HG03039 (cell line): ENCODE measurements around the gene ARHGAP15.
"Not testable (repeated sequence)": the region's sequence is repeated elsewhere in the genome, so short reads cannot be mapped to it uniquely, and the experiment has no call there.

Experiments used
- ATAC-seq: cut with Tn5 transposase; IDR thresholded peaks from one replicate; pipeline ENCODE4 v1.9.1; 2021; ENCODE audit warnings: mild to moderate bottlenecking, moderate library complexity; ENCODE audit not compliant: unreplicated experiment

ARHGAP15 gene

GRCh38 chr2:143519521-143519920 lies 390.3 kb downstream of the ARHGAP15 start:
- ATAC-seq, result no peak

GRCh38 chr2:143521396-143521795 lies 392.2 kb downstream of the ARHGAP15 start:
- no peak for ATAC-seq

GRCh38 chr2:143522699-143523098 lies 393.5 kb downstream of the ARHGAP15 start:
- no peak for ATAC-seq

DNA sequence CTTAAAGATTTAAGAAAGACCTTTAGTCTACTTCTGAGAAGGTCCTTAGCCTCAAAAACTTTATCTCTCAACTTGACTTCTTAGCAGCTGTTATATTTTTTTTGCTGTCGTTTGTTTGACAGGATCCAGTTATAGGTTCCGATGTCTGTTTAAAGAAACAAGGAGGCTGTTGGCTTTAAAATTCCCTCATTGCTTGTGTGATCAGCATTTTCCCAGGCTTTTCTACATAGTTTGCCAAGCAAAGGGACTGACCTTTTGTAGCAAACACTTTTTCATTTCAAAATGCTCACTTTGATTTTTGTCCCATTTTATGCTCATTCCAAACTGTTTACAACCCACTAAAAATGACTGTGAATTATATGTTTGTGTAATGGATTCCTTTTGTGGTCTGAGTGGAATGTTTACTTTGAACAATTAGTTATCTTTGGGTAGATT lies 394.9 kb downstream of the ARHGAP15 start:
- no peak for ATAC-seq

- no peak for ATAC-seq
Observed at GRCh38 chr2:143524559-143525401, 395.6 kb downstream of the ARHGAP15 start.

DNA sequence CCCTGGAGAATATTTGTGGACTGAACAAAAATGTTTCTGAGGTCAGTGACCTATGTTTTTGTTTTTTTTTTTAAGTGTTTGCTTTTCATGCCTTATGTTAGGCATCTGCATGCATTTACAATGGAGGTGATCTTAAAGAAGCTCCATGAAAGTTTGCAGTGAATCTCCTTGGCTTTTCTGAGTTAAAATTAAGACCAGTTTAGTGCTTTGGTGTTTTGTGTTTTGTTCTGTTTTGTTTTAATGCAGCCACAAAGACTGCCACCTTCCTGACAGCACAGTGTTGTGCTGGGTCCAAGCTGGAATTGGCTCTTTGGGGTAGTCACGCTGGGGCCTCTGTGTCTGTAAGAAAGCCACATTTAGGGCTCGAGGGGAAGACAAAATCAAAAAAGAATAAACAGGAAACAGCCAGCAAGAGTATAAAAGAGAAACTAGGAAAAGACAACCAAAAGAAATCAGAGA lies 396.2 kb downstream of the ARHGAP15 start:
- no peak for ATAC-seq

DNA sequence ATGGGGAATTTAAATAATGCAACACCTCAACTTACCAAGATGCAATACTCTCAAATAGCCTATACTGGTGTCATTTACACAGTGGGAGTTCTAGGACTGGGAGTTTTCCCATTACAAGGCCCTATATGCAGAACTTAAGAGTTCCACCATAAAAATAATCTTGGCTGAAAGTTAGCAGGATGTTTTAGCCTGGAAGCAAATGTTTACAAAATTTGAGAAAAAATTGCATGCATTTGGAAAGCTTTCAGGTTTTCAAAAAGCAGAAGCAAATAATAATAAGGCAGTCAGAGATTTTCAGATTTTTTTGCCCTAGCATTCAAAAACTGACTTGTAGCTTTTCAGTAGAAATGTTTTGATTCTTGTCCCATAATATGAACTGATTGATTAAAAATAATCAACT lies 397.3 kb downstream of the ARHGAP15 start:
- no peak for ATAC-seq

GRCh38 chr2:143528021-143528420 lies 398.8 kb downstream of the ARHGAP15 start:
- no peak for ATAC-seq

DNA sequence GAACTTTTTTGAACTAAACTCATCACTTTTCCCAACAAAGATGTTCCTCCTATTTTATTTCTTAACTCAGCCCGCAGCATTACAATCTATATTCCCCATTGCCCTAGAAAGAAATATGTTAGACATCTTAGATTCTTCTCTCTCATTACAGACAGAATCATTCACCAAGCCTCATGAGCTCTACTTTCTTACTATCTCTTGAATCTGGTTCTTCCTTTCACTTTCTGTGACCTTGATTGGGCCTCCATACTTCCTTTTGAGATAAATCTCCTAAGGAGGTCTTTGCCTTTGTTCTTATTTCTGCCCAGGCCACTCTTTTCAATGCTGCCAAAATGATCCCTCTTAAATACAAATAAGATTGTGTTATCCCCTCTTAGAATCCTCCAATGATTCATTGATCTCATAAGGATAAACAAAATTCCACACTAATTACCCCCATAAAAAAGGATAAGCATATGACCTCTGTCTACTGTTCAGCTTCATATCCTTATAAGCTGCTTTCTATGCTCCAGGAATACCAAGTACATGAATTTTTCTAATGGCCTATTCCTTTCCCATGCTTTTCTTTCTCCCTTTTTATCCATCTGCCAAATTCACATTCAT lies 400.0 kb downstream of the ARHGAP15 start:
- no peak for ATAC-seq

DNA sequence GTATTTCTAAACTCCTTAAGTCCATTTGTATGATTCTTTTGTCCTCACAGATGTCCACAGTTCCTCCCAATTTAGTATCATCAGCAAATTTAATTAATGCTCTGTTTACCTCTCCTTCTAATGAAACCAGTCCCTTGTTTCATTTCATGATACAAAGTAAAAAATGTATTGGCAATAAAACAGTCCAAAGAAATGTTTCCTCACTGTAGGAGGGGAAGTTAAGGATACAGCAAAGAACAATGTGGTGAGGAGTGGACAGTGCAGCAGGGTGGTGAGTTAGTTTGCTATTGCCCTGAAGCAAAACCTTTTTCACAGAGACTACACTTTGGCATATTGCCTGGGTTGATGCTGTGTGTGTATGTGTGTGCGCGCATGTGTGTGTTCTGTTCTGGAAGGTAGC lies 401.5 kb downstream of the ARHGAP15 start:
- ATAC-seq, result no peak

GRCh38 chr2:143532061-143532460 lies 402.8 kb downstream of the ARHGAP15 start:
- ATAC-seq, result no peak

- ATAC-seq, result no peak
Observed at GRCh38 chr2:143533846-143534245, 404.6 kb downstream of the ARHGAP15 start.

DNA sequence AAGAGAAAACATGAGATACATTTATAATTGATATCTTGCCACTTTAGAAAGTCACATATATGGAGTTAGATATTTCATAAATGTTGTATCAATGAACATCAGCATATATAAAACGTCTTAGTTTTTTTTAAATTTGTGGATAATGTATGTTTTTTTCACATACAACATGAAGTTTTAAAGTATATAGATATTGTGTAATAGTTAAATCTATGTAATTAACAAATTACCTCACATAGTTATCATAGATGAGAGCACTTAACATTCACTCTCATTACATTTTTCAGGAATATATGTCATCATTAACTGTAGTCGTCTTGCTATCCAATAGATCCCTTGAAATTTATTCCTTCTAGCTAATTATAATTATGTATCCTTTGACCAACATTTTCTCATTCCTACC lies 406.6 kb downstream of the ARHGAP15 start:
- no peak for ATAC-seq

DNA sequence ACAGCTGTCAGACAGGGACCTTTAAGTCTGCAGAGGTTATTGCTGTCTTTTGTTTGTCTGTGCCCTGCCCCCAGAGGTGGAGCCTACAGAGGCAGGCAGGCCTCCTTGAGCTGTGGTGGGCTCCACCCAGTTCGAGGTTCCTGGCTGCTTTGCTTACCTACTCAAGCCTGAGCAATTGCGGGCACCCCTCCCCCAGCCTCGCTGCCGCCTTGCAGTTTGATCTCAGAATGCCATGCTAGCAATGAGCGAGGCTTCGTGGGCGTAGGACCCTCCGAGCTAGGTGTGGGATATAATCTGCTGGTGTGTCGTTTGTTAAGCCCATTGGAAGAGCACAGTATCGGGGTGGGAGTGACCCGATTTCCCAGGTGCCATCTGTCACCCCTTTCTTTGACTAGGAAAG lies 412.7 kb downstream of the ARHGAP15 start:
- ATAC-seq, result not testable (repeated sequence)

DNA sequence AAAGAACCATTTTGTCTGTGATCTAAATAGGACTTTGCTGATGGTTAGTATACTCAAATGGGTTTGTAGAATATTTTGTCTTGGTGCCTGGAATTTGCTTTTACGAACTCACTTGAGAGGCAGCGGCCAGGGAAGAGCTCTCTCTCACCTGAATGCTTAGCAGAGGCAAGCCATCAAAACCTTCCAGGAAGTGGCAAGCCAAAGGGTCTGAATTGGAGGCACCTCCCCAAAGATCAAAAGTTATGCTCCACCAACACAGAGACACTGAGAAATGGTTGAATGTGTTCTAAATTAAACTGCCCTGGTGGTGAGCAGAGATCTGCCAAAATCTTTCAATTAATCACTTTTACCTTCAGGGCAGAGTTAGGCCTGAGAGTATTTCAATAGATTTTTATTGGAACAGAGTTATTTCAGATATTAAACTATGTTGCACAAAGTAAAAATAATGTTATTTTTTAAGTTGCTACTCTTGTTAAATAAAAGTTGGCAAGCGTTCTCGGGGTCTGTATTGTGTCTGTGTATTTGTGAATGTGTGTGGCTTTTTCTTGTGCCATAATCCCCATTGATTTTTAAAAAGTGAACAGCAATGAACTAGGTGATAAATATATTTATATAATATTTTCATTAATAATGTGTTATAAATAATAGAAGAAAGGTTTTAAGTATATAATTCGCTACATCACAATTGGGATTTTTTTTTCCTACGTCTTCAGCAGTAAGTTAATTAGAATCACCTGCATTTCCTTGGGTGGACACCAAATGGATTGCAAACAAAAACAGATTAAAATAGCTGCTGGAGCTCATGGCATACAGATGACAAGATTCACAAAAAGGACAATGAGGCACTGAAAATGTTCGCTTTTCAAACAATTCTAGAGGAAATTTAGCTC lies 416.1 kb downstream of the ARHGAP15 start:
- no peak for ATAC-seq

DNA sequence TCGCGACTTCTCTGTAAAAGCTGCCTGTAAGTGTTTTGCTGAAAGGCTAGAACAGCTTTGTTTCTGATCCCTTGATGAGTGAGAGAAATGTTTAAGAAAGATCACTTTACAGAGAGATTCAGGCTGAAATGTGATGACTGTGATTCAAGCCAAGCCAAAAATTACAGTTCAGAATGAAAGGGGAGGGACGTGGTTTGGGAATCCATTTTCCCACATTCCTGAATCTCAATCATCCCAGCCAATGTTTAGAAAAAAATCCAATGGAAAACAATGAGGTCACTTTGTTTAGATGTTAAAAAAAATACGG lies 416.7 kb downstream of the ARHGAP15 start:
- ATAC-seq, result no peak

- ATAC-seq, result no peak
Observed at GRCh38 chr2:143548032-143548431, 418.8 kb downstream of the ARHGAP15 start.

DNA sequence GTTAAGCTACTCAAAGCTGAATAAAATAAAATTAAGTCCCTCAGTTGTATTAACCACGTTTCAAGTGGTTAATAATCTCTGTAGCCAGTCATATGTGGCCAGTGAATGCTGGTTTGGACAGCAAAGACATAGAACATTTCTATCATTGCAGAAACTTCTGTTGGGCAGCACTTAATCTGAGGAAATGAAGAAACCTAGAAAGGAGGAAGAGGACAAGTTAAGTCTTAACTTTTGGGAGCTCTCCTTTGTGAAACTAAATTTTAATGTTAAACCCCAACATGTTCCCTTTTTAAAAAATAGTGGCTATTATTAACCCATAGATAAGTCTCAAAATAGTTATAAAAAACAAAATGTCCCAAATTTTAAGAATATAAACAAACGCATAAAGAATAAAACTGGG lies 421.3 kb downstream of the ARHGAP15 start:
- no peak for ATAC-seq

DNA sequence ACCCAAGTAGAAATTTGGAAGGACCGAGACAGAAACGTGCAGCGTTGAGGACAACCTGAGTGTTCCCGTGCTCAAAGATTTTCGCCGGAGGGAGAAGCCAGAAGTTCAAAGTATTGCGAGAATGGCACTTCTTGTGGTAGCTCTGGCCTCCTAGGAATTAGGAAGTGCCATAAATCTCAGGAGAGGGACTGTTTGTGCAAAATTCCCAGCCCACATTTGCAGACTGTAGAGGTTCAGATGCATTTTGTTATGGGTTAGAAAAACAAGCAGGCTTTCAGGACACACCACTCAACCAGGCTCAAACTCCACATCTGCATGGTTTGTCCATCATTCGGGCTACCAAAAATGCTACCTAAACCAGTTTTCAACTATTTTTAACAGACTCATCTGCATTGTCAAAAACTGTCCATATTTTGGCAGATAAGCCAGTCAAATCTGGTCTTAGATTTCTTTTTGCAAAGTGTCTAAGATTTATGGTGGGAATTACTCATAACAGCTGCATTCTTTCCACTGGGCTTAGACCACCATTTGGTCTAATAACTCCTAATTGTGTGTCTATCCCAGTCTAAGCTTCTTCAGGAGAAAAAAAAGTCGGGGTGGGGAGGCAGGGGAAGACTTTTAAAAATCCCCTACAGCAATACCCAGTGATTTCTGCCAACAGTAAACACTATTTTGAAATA lies 422.9 kb downstream of the ARHGAP15 start:
- ATAC-seq, result no peak

DNA sequence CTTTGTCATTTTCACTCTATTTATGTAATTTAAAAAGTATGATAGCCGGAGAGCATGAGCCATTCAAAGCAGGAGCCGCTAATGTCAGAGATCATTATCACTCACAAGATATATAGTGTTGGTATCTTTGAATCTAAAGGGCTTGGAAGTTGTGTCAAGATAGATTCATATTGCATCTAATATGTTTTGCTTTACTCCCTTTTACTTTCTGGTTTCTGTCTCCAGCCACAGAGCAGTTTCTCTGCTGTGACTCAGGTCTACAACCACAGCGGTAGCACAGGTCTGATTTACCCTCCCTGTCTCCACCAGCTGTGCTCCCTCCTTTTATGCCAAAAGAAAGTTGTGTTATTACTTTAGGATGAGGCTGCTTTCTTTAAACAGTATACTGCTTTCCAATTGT lies 424.0 kb downstream of the ARHGAP15 start:
- ATAC-seq, result peak; percentile 54

- no peak for ATAC-seq
Observed at GRCh38 chr2:143558665-143559064, 429.4 kb downstream of the ARHGAP15 start.
